Measurements from ENCODE around the gene C7orf25.

The C7orf25 gene

GRCh38 chr7:42902331-42902730, 9.5 kb downstream of the C7orf25 start:
- no peak overlapping the region for H3K4me3 ChIP-seq (ENCODE audit: low read depth, low read length)
- no peaks in the 10 kb centered on the region for H3K9me3 ChIP-seq (ENCODE audit: control insufficient read depth, insufficient read depth, low read depth, low read length)
- CTCF ChIA-PET, result no interaction called here
- TF ChIP-seq SCRT1 (tag by site-specific recombination; IDR thresholded peaks at IDR 0.05; ENCODE audit: borderline replicate concordance), result no peak
- TF ChIP-seq ZNF792 (tag by site-specific recombination; IDR thresholded peaks at IDR 0.05), result no peak
- TF ChIP-seq, protein P1, sequence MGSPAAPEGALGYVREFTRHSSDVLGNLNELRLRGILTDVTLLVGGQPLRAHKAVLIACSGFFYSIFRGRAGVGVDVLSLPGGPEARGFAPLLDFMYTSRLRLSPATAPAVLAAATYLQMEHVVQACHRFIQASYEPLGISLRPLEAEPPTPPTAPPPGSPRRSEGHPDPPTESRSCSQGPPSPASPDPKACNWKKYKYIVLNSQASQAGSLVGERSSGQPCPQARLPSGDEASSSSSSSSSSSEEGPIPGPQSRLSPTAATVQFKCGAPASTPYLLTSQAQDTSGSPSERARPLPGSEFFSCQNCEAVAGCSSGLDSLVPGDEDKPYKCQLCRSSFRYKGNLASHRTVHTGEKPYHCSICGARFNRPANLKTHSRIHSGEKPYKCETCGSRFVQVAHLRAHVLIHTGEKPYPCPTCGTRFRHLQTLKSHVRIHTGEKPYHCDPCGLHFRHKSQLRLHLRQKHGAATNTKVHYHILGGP (tag by site-specific recombination; IDR thresholded peaks at IDR 0.05), result no peak
- TF ChIP-seq KLF7 (tag by site-specific recombination; IDR thresholded peaks at IDR 0.05; ENCODE audit: borderline replicate concordance), result no peak
- no peak for TF ChIP-seq OVOL3 (tag by site-specific recombination; IDR thresholded peaks at IDR 0.05)
- TF ChIP-seq PRDM4 (tag by site-specific recombination; IDR thresholded peaks at IDR 0.05), result no peak
- TF ChIP-seq, protein P2, sequence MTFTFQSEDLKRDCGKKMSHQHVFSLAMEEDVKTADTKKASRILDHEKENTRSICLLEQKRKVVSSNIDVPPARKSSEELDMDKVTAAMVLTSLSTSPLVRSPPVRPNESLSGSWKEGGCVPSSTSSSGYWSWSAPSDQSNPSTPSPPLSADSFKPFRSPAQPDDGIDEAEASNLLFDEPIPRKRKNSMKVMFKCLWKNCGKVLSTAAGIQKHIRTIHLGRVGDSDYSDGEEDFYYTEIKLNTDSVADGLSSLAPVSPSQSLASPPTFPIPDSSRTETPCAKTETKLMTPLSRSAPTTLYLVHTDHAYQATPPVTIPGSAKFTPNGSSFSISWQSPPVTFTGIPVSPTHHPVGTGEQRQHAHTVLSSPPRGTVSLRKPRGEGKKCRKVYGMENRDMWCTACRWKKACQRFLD (tag by site-specific recombination; IDR thresholded peaks at IDR 0.05), result no peak
- no peak for TF ChIP-seq ELK4 (IDR thresholded peaks at IDR 0.05; ENCODE audit: borderline replicate concordance, low read depth, low read length)
- no peak for TF ChIP-seq MYNN (tag by site-specific recombination; IDR thresholded peaks at IDR 0.05; ENCODE audit: borderline replicate concordance)
- TF ChIP-seq, protein P3, sequence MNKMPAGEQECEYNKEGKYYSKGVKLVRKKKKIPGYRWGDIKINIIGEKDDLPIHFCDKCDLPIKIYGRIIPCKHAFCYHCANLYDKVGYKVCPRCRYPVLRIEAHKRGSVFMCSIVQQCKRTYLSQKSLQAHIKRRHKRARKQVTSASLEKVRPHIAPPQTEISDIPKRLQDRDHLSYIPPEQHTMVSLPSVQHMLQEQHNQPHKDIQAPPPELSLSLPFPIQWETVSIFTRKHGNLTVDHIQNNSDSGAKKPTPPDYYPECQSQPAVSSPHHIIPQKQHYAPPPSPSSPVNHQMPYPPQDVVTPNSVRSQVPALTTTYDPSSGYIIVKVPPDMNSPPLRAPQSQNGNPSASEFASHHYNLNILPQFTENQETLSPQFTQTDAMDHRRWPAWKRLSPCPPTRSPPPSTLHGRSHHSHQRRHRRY (tag by site-specific recombination; IDR thresholded peaks at IDR 0.05), result no peak
- TF ChIP-seq PRDM10 (tag by site-specific recombination; IDR thresholded peaks at IDR 0.05), result no peak
- no peak for TF ChIP-seq ZNF157 (tag by site-specific recombination; IDR thresholded peaks at IDR 0.05)
- TF ChIP-seq ZNF626 (tag by site-specific recombination; IDR thresholded peaks at IDR 0.05), result no peak
- TF ChIP-seq ZNF629 (tag by site-specific recombination; IDR thresholded peaks at IDR 0.05), result no peak
- TF ChIP-seq, protein P4, sequence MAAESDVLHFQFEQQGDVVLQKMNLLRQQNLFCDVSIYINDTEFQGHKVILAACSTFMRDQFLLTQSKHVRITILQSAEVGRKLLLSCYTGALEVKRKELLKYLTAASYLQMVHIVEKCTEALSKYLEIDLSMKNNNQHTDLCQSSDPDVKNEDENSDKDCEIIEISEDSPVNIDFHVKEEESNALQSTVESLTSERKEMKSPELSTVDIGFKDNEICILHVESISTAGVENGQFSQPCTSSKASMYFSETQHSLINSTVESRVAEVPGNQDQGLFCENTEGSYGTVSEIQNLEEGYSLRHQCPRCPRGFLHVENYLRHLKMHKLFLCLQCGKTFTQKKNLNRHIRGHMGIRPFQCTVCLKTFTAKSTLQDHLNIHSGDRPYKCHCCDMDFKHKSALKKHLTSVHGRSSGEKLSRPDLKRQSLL (tag by site-specific recombination; IDR thresholded peaks at IDR 0.05), result no peak
- TF ChIP-seq, protein P5, sequence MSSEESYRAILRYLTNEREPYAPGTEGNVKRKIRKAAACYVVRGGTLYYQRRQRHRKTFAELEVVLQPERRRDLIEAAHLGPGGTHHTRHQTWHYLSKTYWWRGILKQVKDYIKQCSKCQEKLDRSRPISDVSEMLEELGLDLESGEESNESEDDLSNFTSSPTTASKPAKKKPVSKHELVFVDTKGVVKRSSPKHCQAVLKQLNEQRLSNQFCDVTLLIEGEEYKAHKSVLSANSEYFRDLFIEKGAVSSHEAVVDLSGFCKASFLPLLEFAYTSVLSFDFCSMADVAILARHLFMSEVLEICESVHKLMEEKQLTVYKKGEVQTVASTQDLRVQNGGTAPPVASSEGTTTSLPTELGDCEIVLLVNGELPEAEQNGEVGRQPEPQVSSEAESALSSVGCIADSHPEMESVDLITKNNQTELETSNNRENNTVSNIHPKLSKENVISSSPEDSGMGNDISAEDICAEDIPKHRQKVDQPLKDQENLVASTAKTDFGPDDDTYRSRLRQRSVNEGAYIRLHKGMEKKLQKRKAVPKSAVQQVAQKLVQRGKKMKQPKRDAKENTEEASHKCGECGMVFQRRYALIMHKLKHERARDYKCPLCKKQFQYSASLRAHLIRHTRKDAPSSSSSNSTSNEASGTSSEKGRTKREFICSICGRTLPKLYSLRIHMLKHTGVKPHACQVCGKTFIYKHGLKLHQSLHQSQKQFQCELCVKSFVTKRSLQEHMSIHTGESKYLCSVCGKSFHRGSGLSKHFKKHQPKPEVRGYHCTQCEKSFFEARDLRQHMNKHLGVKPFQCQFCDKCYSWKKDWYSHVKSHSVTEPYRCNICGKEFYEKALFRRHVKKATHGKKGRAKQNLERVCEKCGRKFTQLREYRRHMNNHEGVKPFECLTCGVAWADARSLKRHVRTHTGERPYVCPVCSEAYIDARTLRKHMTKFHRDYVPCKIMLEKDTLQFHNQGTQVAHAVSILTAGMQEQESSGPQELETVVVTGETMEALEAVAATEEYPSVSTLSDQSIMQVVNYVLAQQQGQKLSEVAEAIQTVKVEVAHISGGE (tag by site-specific recombination; conservative IDR thresholded peaks at IDR 0.05; ENCODE audit: low read depth), result no peak
- no peak for TF ChIP-seq HOXC10 (CRISPR knock-in tag; IDR thresholded peaks at IDR 0.05)
- H3K27ac ChIP-seq (ENCODE audit: extremely low read depth, low read depth, low read length), result no peak overlapping the region
- POLR2A ChIA-PET, result no interaction called here
- H3K36me3 ChIP-seq (ENCODE audit: control insufficient read depth in 2 of 2, insufficient read depth in 1 of 2, low read length in 2 of 2), result no peaks in the 10 kb centered on the region; a peak in 1 of 3 replicates
- no peaks in the 10 kb centered on the region for H3K4me1 ChIP-seq (ENCODE audit: control insufficient read depth, insufficient read depth, low read length)
